Loucy (cell line): Measurements from ENCODE around the gene FOXN4.

ENCODE experiments used
- H2AFZ ChIP-seq: fragments of 200-600 bp; sonication (generic); 2 replicates; pipeline ENCODE4 v1.6.0; 2016; ENCODE audit warnings: antibody characterized with exemption, mild to moderate bottlenecking, low read length, moderate library complexity
- H3F3A ChIP-seq: fragments of 200-600 bp; 2 replicates; pipeline ENCODE4 v1.6.0; 2016; ENCODE audit warnings: antibody characterized with exemption, low read depth, mild to moderate bottlenecking
- H3K27me3 ChIP-seq: fragments of 200-600 bp; sonication (generic); 2 replicates; pipeline ENCODE4 v1.6.1; 2014; ENCODE audit warnings: low read length, mild to moderate bottlenecking; ENCODE audit not compliant: insufficient read depth, poor library complexity, severe bottlenecking
- H3K36me3 ChIP-seq: fragments of 200-600 bp; sonication (generic); 2 replicates; pipeline ENCODE4 v1.6.1; 2016; ENCODE audit warnings: low read length; ENCODE audit not compliant: insufficient read depth
- H3K4me1 ChIP-seq: fragments of 200-600 bp; sonication (generic); 2 replicates; pipeline ENCODE4 v1.5.1; 2014; ENCODE audit warnings: low read length, mild to moderate bottlenecking; ENCODE audit not compliant: insufficient read depth, poor library complexity, severe bottlenecking
- H3K4me2 ChIP-seq: fragments of 200-600 bp; sonication (generic); 2 replicates; pipeline ENCODE4 v1.6.0; 2014; ENCODE audit warnings: antibody characterized with exemption, low read length, low read depth, mild to moderate bottlenecking; ENCODE audit not compliant: poor library complexity, severe bottlenecking
- H3K4me3 ChIP-seq: fragments of 200-600 bp; sonication (generic); 2 replicates; pipeline ENCODE4 v1.5.1; 2014; ENCODE audit warnings: low read length, mild to moderate bottlenecking, mixed read lengths; ENCODE audit not compliant: poor library complexity, severe bottlenecking
- H3K79me2 ChIP-seq: fragments of 200-600 bp; sonication (generic); 2 replicates; pipeline ENCODE4 v1.6.1; 2014; ENCODE audit warnings: low read length; ENCODE audit not compliant: insufficient read depth
- H3K9ac ChIP-seq: fragments of 200-600 bp; sonication (generic); 2 replicates; pipeline ENCODE4 v1.6.0; 2014; ENCODE audit warnings: mild to moderate bottlenecking, low read depth, low read length, moderate library complexity; ENCODE audit not compliant: poor library complexity, severe bottlenecking
- H3K9me2 ChIP-seq: fragments of 200-600 bp; sonication (generic); replicated peaks from 2 replicates; pipeline ENCODE4 v1.6.1; 2016; ENCODE audit warnings: low read depth, low read length, mixed read lengths
- H3K9me3 ChIP-seq: fragments of 200-600 bp; sonication (generic); 2 replicates; pipeline ENCODE4 v1.6.1; 2014; ENCODE audit warnings: mild to moderate bottlenecking, antibody characterized with exemption, low read length, low read depth; ENCODE audit not compliant: insufficient read depth
- H4K20me1 ChIP-seq: fragments of 200-600 bp; sonication (generic); 2 replicates; pipeline ENCODE4 v1.6.0; 2014; ENCODE audit warnings: antibody characterized with exemption, low read length, mild to moderate bottlenecking; ENCODE audit not compliant: insufficient read depth, poor library complexity, severe bottlenecking
- EZH2phosphoT487 ChIP-seq: fragments of 200-600 bp; IDR thresholded peaks from 2 replicates; pipeline ENCODE4 v1.6.1; 2018; ENCODE audit warnings: antibody characterized with exemption, mild to moderate bottlenecking, moderate library complexity, borderline replicate concordance
- TF ChIP-seq, protein P1 (sequence below): fragments of 200-600 bp; sonication (generic); conservative IDR thresholded peaks from 2 replicates; pipeline ENCODE4 v1.5.1; 2014; ENCODE audit warnings: mild to moderate bottlenecking, antibody characterized with exemption, low read length

Gene FOXN4

DNA sequence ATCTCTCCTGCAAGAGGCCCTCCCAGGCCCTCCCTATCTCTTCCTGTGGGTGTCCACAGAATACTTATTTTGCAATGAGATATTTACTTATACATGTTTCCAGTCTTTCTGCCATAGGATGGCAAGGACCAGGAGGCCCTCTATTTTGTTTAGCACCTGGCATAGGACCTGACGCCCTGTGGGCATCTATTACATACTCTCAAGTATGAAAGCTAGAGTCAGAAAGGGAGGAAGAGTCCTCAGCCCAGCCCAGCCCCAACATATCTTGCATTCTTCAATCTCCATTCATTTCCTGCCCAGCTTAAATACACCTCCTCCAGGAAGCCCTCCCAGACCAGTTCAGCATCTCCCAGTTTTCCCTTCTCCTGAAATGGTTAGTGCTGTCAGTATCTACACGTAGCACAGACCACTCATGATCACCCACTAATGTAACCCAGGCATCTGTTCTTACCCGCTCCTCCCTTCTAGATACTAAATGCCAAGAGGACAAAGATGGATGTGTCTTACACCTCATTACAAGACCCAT is 7.4 kb downstream of the FOXN4 start:
- H3K9me2 ChIP-seq = no peaks in the 10 kb centered on the region
- peaks cover 34% of the 10 kb centered on the region for H3K4me1 ChIP-seq
- no peaks in the 10 kb centered on the region for H3K79me2 ChIP-seq
- H3K36me3 ChIP-seq = no peaks in the 10 kb centered on the region
- H3K4me3 ChIP-seq = no peak overlapping the region
- no peaks in the 10 kb centered on the region for H3K9me3 ChIP-seq
- no peaks in the 10 kb centered on the region for H4K20me1 ChIP-seq
- no peak overlapping the region for H3K9ac ChIP-seq
- no peak overlapping the region for H3K4me2 ChIP-seq
- no peaks in the 10 kb centered on the region for H3K27me3 ChIP-seq
- no peak overlapping the region for H2AFZ ChIP-seq
- TF ChIP-seq EZH2phosphoT487 = no peak
- TF ChIP-seq, protein P1, sequence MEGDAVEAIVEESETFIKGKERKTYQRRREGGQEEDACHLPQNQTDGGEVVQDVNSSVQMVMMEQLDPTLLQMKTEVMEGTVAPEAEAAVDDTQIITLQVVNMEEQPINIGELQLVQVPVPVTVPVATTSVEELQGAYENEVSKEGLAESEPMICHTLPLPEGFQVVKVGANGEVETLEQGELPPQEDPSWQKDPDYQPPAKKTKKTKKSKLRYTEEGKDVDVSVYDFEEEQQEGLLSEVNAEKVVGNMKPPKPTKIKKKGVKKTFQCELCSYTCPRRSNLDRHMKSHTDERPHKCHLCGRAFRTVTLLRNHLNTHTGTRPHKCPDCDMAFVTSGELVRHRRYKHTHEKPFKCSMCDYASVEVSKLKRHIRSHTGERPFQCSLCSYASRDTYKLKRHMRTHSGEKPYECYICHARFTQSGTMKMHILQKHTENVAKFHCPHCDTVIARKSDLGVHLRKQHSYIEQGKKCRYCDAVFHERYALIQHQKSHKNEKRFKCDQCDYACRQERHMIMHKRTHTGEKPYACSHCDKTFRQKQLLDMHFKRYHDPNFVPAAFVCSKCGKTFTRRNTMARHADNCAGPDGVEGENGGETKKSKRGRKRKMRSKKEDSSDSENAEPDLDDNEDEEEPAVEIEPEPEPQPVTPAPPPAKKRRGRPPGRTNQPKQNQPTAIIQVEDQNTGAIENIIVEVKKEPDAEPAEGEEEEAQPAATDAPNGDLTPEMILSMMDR = no peak
- H3F3A ChIP-seq = no peaks in the 10 kb centered on the region

DNA sequence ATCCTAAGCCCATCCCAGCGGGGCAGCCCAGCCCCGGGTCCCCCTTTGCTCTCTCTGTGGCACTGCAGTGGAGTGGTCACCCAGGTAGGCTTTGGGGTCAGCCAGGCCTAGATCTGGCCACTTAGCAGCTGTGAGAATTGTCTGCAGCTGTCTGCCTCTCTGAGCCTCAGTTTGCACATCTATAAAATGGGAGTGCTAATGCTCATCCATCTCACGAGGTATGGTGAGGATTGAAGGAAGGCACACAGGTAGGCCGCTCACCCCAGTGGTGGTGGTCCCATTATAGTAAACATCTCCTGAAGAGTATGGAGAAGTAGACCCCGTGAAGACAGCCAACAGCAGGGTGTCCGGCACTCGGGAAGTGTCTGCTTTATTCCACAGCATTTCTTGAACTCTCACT is 9.2 kb downstream of the FOXN4 start:
- no peaks in the 10 kb centered on the region for H3K27me3 ChIP-seq
- H3K36me3 ChIP-seq = no peaks in the 10 kb centered on the region
- H3K79me2 ChIP-seq = no peaks in the 10 kb centered on the region
- no peak overlapping the region for H3K4me3 ChIP-seq
- no peaks in the 10 kb centered on the region for H3K9me2 ChIP-seq
- H3F3A ChIP-seq = no peaks in the 10 kb centered on the region
- no peaks in the 10 kb centered on the region for H3K9me3 ChIP-seq
- no peaks in the 10 kb centered on the region for H4K20me1 ChIP-seq
- peaks cover 20% of the 10 kb centered on the region for H3K4me1 ChIP-seq
- H3K9ac ChIP-seq = no peak overlapping the region
- no peak overlapping the region for H2AFZ ChIP-seq
- no peak overlapping the region for H3K4me2 ChIP-seq
- no peak for TF ChIP-seq EZH2phosphoT487
- TF ChIP-seq, protein P1 = no peak

DNA sequence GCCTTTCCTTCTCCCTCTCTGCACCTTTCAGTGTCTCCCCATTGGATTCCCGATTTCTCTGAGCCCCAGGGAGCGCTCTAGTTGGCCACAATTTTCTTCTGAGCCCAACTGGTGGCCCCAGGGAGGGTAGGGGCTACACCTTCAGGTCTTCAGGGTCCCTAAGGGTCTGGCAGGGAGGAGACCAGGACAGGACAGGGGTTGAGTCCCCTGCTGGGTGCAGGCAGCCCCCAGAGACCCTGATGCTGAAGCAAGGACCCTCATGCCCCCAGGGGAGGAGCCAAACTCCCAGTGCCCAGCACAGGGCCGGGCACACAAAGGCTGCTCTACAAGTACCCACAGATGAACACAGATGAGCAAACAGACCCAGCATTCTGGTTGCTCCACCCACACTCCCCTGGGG is 12.7 kb downstream of the FOXN4 start:
- Histone ChIP-seq H3K4me3 (no peak overlapping the region), H3K4me1 (no peaks in the 10 kb centered on the region), H3K9me2 (no peaks in the 10 kb centered on the region), H3F3A (no peaks in the 10 kb centered on the region), H3K4me2 (no peak overlapping the region), H3K36me3 (no peaks in the 10 kb centered on the region), H3K9me3 (no peaks in the 10 kb centered on the region), H3K9ac (no peak overlapping the region), H4K20me1 (no peaks in the 10 kb centered on the region), H2AFZ (no peak overlapping the region), H3K27me3 (no peaks in the 10 kb centered on the region), H3K79me2 (no peaks in the 10 kb centered on the region)
- TF ChIP-seq, protein P1 = no peak
- no peak for TF ChIP-seq EZH2phosphoT487
